Measurements from ENCODE around the gene CFAP74.
"Not testable (repeated sequence)": the region's sequence is repeated elsewhere in the genome, so short reads cannot be mapped to it uniquely, and the experiment has no call there.

The CFAP74 gene

DNA sequence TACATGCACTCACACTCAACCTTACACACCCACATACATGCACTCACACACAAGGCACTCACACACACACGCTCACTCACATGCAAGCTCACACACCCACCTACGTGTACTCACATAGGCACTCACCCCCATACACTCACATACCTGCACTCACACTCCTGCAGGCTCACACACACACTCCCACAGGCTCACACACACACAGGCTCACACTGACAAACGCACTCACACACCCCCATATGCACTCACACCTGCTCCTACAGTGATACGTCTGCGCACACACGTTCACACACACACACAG is 65.4 kb downstream of the CFAP74 start:
- Histone ChIP-seq H3K23ac (ENCODE audit: low read length) (no peak overlapping the region), H3K4me2 (ENCODE audit: low read length) (no peak overlapping the region), H2BK5ac (ENCODE audit: low read length) (no peak overlapping the region), H3K56ac (ENCODE audit: low read length) (no peak overlapping the region), H3K9ac (ENCODE audit: low read length) (no peak overlapping the region), H2BK120ac (ENCODE audit: low read depth, low read length) (no peak overlapping the region), H3K79me1 (ENCODE audit: low read length) (no peaks in the 10 kb centered on the region), H4K8ac (ENCODE audit: low read depth, low read length) (no peak overlapping the region), H3K4ac (ENCODE audit: low read depth, low read length) (no peak overlapping the region), H3K4me3 (ENCODE audit: low read length) (no peak overlapping the region), H2BK15ac (replicated peaks; ENCODE audit: low read depth) (no peak overlapping the region), H3K27me3 (ENCODE audit: insufficient read depth, low read length, poor library complexity) (no peaks in the 10 kb centered on the region), H3K36me3 (ENCODE audit: control insufficient read depth, insufficient read depth, low read length) (no peaks in the 10 kb centered on the region), H3K79me2 (ENCODE audit: control insufficient read depth, insufficient read depth, low read length) (no peaks in the 10 kb centered on the region), H2AK5ac (ENCODE audit: low read length) (no peak overlapping the region), H3K4me1 (ENCODE audit: control insufficient read depth, low read depth, low read length) (no peaks in the 10 kb centered on the region), H4K5ac (ENCODE audit: low read length) (no peak overlapping the region), H3K27ac (ENCODE audit: low read depth, low read length) (no peak overlapping the region), H3K18ac (ENCODE audit: low read length) (no peak overlapping the region)
- no peak for DNase-seq
- no CpG with 5 or more reads among the region's 6 CpGs for WGBS (ENCODE audit: extremely low coverage, insufficient coverage, low lambda C conversion rate)

DNA sequence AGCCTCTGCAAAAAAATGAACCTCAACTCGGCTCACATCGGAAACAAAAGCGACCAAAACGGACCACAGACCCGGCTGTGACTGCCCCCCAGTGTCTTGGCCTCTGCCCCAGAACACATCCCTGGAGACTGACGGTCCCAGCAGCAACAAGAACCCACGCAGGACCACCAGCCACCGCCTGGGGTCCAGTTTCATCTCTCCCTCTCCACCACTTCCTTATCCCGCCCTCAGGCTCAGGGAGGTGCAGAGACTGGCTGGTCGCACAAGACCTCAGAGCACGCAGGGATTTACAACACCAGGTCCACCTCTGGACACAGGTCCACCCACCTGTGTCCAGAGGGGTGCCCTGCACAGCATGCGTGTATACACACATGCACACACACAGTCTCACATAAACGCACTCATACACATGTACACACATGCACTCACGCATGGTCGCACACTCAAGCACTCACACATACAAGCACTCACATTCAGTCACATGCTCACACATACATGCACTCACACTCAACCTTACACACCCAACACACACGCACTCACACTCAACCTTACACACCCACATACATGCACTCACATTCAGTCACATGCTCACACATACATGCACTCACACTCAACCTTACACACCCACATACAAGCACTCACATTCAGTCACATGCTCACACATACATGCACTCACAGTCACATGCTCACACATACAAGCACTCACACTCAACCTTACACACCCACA is 65.9 kb downstream of the CFAP74 start:
- H2BK15ac ChIP-seq (replicated peaks; ENCODE audit: low read depth): no peak overlapping the region
- H3K56ac ChIP-seq (ENCODE audit: low read length): no peak overlapping the region
- WGBS (ENCODE audit: extremely low coverage, insufficient coverage, low lambda C conversion rate): 100% methylated on average over 1 of the region's 16 CpGs
- no peak overlapping the region for H4K5ac ChIP-seq (ENCODE audit: low read length)
- H3K4ac ChIP-seq (ENCODE audit: low read depth, low read length): no peak overlapping the region
- no peak overlapping the region for H3K4me2 ChIP-seq (ENCODE audit: low read length)
- H3K4me1 ChIP-seq (ENCODE audit: control insufficient read depth, low read depth, low read length): no peaks in the 10 kb centered on the region
- H3K36me3 ChIP-seq (ENCODE audit: control insufficient read depth, insufficient read depth, low read length): no peaks in the 10 kb centered on the region
- H4K8ac ChIP-seq (ENCODE audit: low read depth, low read length): no peak overlapping the region
- no peak overlapping the region for H2AK5ac ChIP-seq (ENCODE audit: low read length)
- no peak overlapping the region for H3K4me3 ChIP-seq (ENCODE audit: low read length)
- H3K9ac ChIP-seq (ENCODE audit: low read length): no peak overlapping the region
- no peak for DNase-seq
- no peaks in the 10 kb centered on the region for H3K27me3 ChIP-seq (ENCODE audit: insufficient read depth, low read length, poor library complexity)
- H2BK5ac ChIP-seq (ENCODE audit: low read length): no peak overlapping the region
- no peak overlapping the region for H3K18ac ChIP-seq (ENCODE audit: low read length)
- no peak overlapping the region for H3K27ac ChIP-seq (ENCODE audit: low read depth, low read length)
- H3K79me2 ChIP-seq (ENCODE audit: control insufficient read depth, insufficient read depth, low read length): no peaks in the 10 kb centered on the region
- no peaks in the 10 kb centered on the region for H3K79me1 ChIP-seq (ENCODE audit: low read length)
- no peak overlapping the region for H3K23ac ChIP-seq (ENCODE audit: low read length)
- no peak overlapping the region for H2BK120ac ChIP-seq (ENCODE audit: low read depth, low read length)

DNA sequence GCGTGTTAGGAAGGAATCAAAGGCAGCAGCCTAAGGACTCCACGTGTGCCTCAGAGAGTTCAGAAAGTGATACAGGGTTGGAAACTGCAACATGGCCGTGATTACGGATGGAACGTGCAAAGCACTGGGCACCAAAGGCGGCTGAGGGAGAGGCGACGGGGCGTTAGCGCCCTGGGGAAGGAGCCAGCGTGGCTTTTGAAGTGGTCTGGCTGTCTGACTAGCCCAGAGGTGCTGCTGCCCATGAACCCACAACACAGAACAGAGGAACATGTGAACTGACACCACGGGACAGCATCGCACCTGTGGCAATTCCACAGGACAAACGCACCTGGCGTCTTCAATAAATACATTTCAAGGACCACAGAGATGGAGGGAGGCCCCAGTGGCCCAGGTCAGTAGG is 66.5 kb downstream of the CFAP74 start:
- no peak overlapping the region for H3K18ac ChIP-seq (ENCODE audit: low read length)
- H2BK5ac ChIP-seq (ENCODE audit: low read length): no peak overlapping the region
- H4K8ac ChIP-seq (ENCODE audit: low read depth, low read length): no peak overlapping the region
- H3K23ac ChIP-seq (ENCODE audit: low read length): no peak overlapping the region
- no peaks in the 10 kb centered on the region for H3K79me1 ChIP-seq (ENCODE audit: low read length)
- no peak overlapping the region for H3K56ac ChIP-seq (ENCODE audit: low read length)
- no peaks in the 10 kb centered on the region for H3K36me3 ChIP-seq (ENCODE audit: control insufficient read depth, insufficient read depth, low read length)
- DNase-seq: no peak
- H3K79me2 ChIP-seq (ENCODE audit: control insufficient read depth, insufficient read depth, low read length): no peaks in the 10 kb centered on the region
- H3K4ac ChIP-seq (ENCODE audit: low read depth, low read length): no peak overlapping the region
- H3K4me3 ChIP-seq (ENCODE audit: low read length): no peak overlapping the region
- WGBS (ENCODE audit: extremely low coverage, insufficient coverage, low lambda C conversion rate): 100% methylated on average over 1 of the region's 15 CpGs
- H3K27ac ChIP-seq (ENCODE audit: low read depth, low read length): no peak overlapping the region
- no peak overlapping the region for H2BK120ac ChIP-seq (ENCODE audit: low read depth, low read length)
- H3K4me2 ChIP-seq (ENCODE audit: low read length): no peak overlapping the region
- H3K4me1 ChIP-seq (ENCODE audit: control insufficient read depth, low read depth, low read length): no peaks in the 10 kb centered on the region
- no peak overlapping the region for H2AK5ac ChIP-seq (ENCODE audit: low read length)
- no peak overlapping the region for H3K9ac ChIP-seq (ENCODE audit: low read length)
- H3K27me3 ChIP-seq (ENCODE audit: insufficient read depth, low read length, poor library complexity): no peaks in the 10 kb centered on the region
- H4K5ac ChIP-seq (ENCODE audit: low read length): no peak overlapping the region
- H2BK15ac ChIP-seq (replicated peaks; ENCODE audit: low read depth): no peak overlapping the region

DNA sequence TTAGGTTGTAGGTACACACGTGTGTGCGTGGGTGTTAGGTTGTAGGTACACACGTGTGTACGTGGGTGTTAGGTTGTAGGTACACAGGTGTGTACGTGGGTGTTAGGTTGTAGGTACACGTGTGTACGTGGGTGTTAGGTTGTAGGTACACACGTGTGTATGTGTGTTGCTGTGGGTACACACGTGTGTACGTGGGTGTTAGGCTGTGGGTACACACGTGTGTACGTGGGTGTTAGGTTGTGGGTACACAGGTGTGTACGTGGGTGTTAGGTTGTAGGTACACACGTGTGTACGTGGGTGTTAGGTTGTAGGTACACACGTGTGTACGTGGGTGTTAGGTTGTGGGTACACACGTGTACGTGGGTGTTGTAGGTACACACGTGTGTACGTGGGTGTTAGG is 68.7 kb downstream of the CFAP74 start:
- not testable (repeated sequence) for H3K79me2 ChIP-seq (ENCODE audit: control insufficient read depth, insufficient read depth, low read length); H3K4me1 ChIP-seq (ENCODE audit: control insufficient read depth, low read depth, low read length); H3K79me1 ChIP-seq (ENCODE audit: low read length); H3K23ac ChIP-seq (ENCODE audit: low read length); H3K36me3 ChIP-seq (ENCODE audit: control insufficient read depth, insufficient read depth, low read length); H2BK120ac ChIP-seq (ENCODE audit: low read depth, low read length); H4K8ac ChIP-seq (ENCODE audit: low read depth, low read length); H4K5ac ChIP-seq (ENCODE audit: low read length); H2BK15ac ChIP-seq (replicated peaks; ENCODE audit: low read depth); H3K27me3 ChIP-seq (ENCODE audit: insufficient read depth, low read length, poor library complexity); H3K4me3 ChIP-seq (ENCODE audit: low read length); H3K18ac ChIP-seq (ENCODE audit: low read length); H3K4me2 ChIP-seq (ENCODE audit: low read length); H2AK5ac ChIP-seq (ENCODE audit: low read length); H2BK5ac ChIP-seq (ENCODE audit: low read length); DNase-seq; H3K4ac ChIP-seq (ENCODE audit: low read depth, low read length); H3K27ac ChIP-seq (ENCODE audit: low read depth, low read length); H3K56ac ChIP-seq (ENCODE audit: low read length); H3K9ac ChIP-seq (ENCODE audit: low read length)
- WGBS (ENCODE audit: extremely low coverage, insufficient coverage, low lambda C conversion rate): 100% methylated on average over 3 of the region's 21 CpGs

DNA sequence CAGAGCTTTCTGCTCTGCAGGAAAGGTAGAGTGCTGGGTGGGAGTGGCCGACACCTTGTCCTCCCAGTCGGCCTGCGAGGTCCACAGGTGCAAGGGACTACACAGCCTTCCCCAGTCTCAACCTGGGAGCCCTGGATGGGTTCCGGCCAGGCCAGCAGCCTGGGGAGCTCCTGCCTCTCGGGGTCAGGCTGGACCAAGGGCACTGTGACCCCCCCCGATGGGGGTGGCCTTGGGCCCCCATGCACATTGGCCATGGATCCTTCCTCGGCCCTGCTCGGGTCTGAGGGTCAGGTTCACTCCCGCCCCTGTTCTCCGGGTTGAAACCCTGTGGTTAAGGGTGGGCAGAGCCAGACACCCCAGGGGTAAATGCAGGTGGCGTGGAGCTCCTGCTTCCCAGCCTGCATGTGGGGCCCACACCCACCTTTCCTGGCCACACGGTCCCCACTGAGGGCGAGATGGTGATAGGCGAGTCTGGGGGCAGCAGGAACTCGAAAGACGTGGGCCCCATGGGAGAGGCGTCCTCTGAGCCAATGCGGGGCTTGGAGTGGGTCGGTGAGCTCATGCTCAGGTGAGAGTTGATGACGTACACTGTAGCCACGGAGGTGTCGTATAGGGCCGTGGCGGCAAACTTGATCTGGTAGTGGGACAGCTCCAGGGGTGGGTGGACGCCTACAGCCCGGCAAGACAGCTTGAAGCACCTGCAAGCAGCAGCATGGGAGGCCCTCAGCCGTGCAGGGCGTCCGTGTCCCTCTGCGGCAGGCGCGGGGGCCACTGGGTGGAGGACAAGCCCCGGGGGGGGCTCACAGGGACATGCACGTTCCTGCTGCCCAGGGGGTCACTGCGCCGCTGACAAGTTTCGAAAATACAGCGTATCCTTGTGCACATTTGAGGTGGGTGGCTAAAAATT is 73.7 kb downstream of the CFAP74 start:
- DNase-seq: no peak
- no CpG with 5 or more reads among the region's 38 CpGs for WGBS (ENCODE audit: extremely low coverage, insufficient coverage, low lambda C conversion rate)

More for the DNA sequence above, 73.7 kb downstream of the CFAP74 start:
- Histone ChIP-seq H3K4ac (ENCODE audit: low read depth, low read length) (no peak overlapping the region), H4K5ac (ENCODE audit: low read length) (no peak overlapping the region), H3K56ac (ENCODE audit: low read length) (no peak overlapping the region), H3K36me3 (ENCODE audit: control insufficient read depth, insufficient read depth, low read length) (no peaks in the 10 kb centered on the region), H3K4me2 (ENCODE audit: low read length) (no peak overlapping the region), H3K27me3 (ENCODE audit: insufficient read depth, low read length, poor library complexity) (no peaks in the 10 kb centered on the region), H2BK5ac (ENCODE audit: low read length) (no peak overlapping the region), H3K23ac (ENCODE audit: low read length) (no peak overlapping the region), H3K18ac (ENCODE audit: low read length) (no peak overlapping the region), H3K9ac (ENCODE audit: low read length) (no peak overlapping the region), H4K8ac (ENCODE audit: low read depth, low read length) (no peak overlapping the region), H2BK120ac (ENCODE audit: low read depth, low read length) (no peak overlapping the region), H3K4me3 (ENCODE audit: low read length) (no peak overlapping the region), H3K4me1 (ENCODE audit: control insufficient read depth, low read depth, low read length) (no peaks in the 10 kb centered on the region), H3K79me2 (ENCODE audit: control insufficient read depth, insufficient read depth, low read length) (no peaks in the 10 kb centered on the region), H2AK5ac (ENCODE audit: low read length) (no peak overlapping the region), H3K79me1 (ENCODE audit: low read length) (no peaks in the 10 kb centered on the region), H2BK15ac (replicated peaks; ENCODE audit: low read depth) (no peak overlapping the region), H3K27ac (ENCODE audit: low read depth, low read length) (no peak overlapping the region)
